Measurements from ENCODE around the gene GALM.

GALM gene

DNA sequence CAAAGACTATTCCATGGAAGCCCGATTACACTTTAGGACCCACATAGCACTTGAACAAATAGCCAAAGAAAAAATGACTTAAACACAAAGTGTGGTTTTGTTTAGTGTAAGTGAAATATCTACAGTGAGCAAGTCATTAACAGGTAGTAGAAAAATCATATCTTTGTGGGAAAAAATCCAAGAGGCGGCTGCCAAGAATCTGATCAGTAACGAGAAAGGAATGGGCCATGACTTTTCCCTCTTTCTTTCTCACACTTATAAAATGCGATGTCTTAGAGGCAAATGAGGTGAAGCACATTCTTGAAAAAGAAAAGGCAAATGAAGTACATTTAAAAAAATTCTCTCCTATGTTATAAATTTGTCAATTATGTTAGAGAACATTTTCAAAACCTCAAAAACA lies 99.2 kb downstream of the GALM start:
- H3K4me3 ChIP-seq (ENCODE audit: low read depth, low read length) = no peak overlapping the region

DNA sequence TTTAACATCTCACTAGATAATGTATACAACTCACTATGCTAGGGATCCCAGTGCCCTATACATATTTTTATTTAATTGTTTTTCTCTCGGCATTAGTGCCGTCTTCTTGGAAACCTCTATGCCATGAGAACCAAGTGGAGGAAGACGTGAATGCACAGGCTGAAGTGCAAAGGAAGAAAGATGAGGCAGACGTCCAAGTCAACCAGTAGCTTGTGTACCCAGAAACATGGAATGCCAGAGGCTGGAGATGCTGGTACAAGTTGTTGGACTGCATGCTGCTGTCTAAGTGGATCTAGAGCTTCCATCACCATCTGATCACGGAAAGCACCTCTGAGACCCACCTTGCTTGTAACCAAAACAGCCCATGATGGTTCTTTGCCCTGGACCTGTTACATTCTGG lies 99.6 kb downstream of the GALM start:
- Histone ChIP-seq H3K27me3 (ENCODE audit: insufficient read depth, low read depth, severe bottlenecking) (no peaks in the 10 kb centered on the region), H3K36me3 (no peaks in the 10 kb centered on the region), H3K9me3 (ENCODE audit: severe bottlenecking) (no peaks in the 10 kb centered on the region), H3K4me3 (ENCODE audit: low read depth, low read length) (no peak overlapping the region), H3K27ac (no peak overlapping the region)
- TF ChIP-seq, protein P1, sequence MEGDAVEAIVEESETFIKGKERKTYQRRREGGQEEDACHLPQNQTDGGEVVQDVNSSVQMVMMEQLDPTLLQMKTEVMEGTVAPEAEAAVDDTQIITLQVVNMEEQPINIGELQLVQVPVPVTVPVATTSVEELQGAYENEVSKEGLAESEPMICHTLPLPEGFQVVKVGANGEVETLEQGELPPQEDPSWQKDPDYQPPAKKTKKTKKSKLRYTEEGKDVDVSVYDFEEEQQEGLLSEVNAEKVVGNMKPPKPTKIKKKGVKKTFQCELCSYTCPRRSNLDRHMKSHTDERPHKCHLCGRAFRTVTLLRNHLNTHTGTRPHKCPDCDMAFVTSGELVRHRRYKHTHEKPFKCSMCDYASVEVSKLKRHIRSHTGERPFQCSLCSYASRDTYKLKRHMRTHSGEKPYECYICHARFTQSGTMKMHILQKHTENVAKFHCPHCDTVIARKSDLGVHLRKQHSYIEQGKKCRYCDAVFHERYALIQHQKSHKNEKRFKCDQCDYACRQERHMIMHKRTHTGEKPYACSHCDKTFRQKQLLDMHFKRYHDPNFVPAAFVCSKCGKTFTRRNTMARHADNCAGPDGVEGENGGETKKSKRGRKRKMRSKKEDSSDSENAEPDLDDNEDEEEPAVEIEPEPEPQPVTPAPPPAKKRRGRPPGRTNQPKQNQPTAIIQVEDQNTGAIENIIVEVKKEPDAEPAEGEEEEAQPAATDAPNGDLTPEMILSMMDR (IDR thresholded peaks at IDR 0.05; ENCODE audit: low read depth, low read length) = no peak
- no peak for DNase-seq

More for the DNA sequence above, 99.2 kb downstream of the GALM start:
- Histone ChIP-seq H3K36me3 (no peaks in the 10 kb centered on the region), H3K27me3 (ENCODE audit: insufficient read depth, low read depth, severe bottlenecking) (no peaks in the 10 kb centered on the region), H3K9me3 (ENCODE audit: severe bottlenecking) (no peaks in the 10 kb centered on the region), H3K27ac (no peak overlapping the region)
- TF ChIP-seq, protein P1 (IDR thresholded peaks at IDR 0.05; ENCODE audit: low read depth, low read length) = no peak
- DNase-seq = no peak

DNA sequence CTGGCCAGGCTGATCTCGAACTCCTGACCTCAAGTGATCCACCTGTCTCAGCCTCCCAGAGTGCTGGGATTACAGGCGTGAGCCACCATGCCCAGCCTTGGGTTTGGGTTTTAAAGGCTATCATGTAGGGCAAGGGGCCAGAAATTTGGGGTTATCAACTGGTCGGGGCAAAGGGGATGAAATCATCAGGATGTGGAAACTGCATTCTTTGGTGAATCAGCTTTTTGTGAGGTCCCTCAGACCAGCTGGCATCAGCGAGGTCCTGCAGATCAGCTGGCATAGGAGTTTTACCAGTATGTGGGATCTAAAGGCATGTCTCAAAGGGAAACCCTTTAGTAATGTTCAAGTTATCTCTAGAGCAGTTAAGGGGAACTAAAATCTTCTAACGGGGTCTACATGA lies 105.7 kb downstream of the GALM start:
- TF ChIP-seq, protein P1 (IDR thresholded peaks at IDR 0.05; ENCODE audit: low read depth, low read length) = no peak
- no peak for DNase-seq
- Histone ChIP-seq H3K9me3 (ENCODE audit: severe bottlenecking) (no peaks in the 10 kb centered on the region), H3K27me3 (ENCODE audit: insufficient read depth, low read depth, severe bottlenecking) (no peaks in the 10 kb centered on the region), H3K4me3 (ENCODE audit: low read depth, low read length) (no peak overlapping the region), H3K27ac (no peak overlapping the region), H3K36me3 (no peaks in the 10 kb centered on the region)

DNA sequence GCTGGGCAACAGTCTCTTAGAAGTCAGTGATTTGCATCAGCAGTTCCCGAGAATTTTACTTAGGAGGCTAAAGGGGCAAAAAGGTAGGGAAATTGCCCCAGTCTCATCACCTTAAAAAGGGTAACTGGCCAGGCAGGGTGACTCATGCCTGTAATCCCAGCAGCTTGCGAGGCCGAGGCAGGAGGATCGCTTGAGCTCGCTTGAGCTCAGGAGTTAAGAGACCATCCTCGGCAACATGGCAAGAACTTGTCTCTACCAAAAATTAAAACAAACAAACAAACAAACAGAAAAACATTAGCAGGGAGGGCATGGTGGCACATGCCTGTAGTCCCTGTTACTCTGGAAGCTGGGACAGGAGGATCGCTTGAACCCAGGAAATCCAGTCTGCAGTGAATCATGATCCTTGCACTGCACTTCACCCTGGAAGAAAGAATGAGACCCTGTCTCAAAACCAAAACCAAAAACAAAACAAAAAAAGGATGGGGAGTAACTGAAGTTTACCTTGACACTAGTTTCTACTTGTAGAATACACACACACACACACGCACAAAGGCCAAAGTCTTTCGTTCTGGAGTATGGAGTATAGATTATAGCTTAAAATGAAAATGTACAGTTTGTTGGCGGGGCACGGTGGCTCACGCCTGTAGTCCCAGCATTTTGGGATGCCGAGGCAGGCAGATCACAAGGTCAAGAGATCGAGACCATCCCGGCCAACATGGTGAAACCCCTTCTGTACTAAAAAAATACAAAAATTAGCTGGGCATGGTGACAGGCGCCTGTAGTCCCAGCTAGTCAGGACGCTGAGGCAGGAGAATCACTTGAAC lies 109.4 kb downstream of the GALM start:
- no peak overlapping the region for H3K27ac ChIP-seq
- no peak for DNase-seq
- H3K4me3 ChIP-seq (ENCODE audit: low read depth, low read length) = no peak overlapping the region
- H3K36me3 ChIP-seq = peaks cover 1% of the 10 kb centered on the region
- TF ChIP-seq, protein P1 (IDR thresholded peaks at IDR 0.05; ENCODE audit: low read depth, low read length) = no peak
- no peaks in the 10 kb centered on the region for H3K9me3 ChIP-seq (ENCODE audit: severe bottlenecking)
- H3K27me3 ChIP-seq (ENCODE audit: insufficient read depth, low read depth, severe bottlenecking) = no peaks in the 10 kb centered on the region

DNA sequence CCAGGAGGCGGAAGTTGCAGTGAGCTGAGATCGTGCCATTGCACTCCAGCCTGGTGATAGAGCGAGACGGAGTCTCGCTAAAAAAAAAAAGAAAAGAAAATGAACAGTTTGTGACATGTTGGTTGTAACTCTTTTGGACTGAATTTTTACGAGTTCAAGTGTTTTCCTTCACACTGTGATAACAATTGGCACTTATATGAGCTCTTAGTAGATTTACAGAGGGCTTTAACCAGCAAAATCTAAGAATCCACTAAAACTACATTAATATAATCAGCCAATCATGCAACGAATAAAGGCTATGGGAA lies 110.0 kb downstream of the GALM start:
- peaks cover 7% of the 10 kb centered on the region for H3K36me3 ChIP-seq
- no peak overlapping the region for H3K4me3 ChIP-seq (ENCODE audit: low read depth, low read length)
- H3K27ac ChIP-seq = no peak overlapping the region

More for the DNA sequence above, 110.0 kb downstream of the GALM start:
- Histone ChIP-seq H3K9me3 (ENCODE audit: severe bottlenecking) (no peaks in the 10 kb centered on the region), H3K27me3 (ENCODE audit: insufficient read depth, low read depth, severe bottlenecking) (no peaks in the 10 kb centered on the region)
- TF ChIP-seq, protein P1 (IDR thresholded peaks at IDR 0.05; ENCODE audit: low read depth, low read length) = no peak
- no peak for DNase-seq

All from WERI-Rb-1 (cell line).